ENCODE data around the gene DGKI. TPM values are rescaled to one million over a fixed set of nuclear protein-coding genes. Genes with fewer than 3 reads are reported as not detected.

DGKI gene
- total and polyA plus RNA-seq, 4 donors: 0.01 to 0.37 (median 0.31) TPM

GRCh38 chr7:137488038-137488437, 358.7 kb downstream of the DGKI start:
- no peaks in the 10 kb centered on the region for H3K9me3 ChIP-seq (ENCODE audit: control insufficient read depth in 4 of 4, low read length in 3 of 4)
- TF ChIP-seq FOXA1 (IDR thresholded peaks at IDR 0.05) (no peak), TAF1 (conservative IDR thresholded peaks at IDR 0.05) (no peak), RAD21 (IDR thresholded peaks at IDR 0.05) (no peak), CTCF (IDR thresholded peaks at IDR 0.05; ENCODE audit: low read depth, low read length, missing input control) (no peak), RXRA (IDR thresholded peaks at IDR 0.05) (no peak), REST (IDR thresholded peaks at IDR 0.05) (no peak), HNF4A (conservative IDR thresholded peaks at IDR 0.05) (no peak), HNF4G (IDR thresholded peaks at IDR 0.05) (no peak), EGR1 (IDR thresholded peaks at IDR 0.05; ENCODE audit: low read depth in 2 of 2) (no peak), GABPA (IDR thresholded peaks at IDR 0.05 in 1 of 2, conservative IDR thresholded peaks at IDR 0.05 in 1 of 2) (no peak), JUND (IDR thresholded peaks at IDR 0.05) (no peak), YY1 (IDR thresholded peaks at IDR 0.05) (no peak), ATF3 (IDR thresholded peaks at IDR 0.05) (no peak), NR2F2 (IDR thresholded peaks at IDR 0.05) (no peak), ZBTB33 (IDR thresholded peaks at IDR 0.05) (no peak), MAX (IDR thresholded peaks at IDR 0.05) (no peak)
- 70% methylated on average over 1 of the region's 1 CpG for WGBS
- H3K27me3 ChIP-seq (ENCODE audit: control insufficient read depth in 4 of 4, insufficient read depth in 4 of 4, low read length in 3 of 4): no peaks in the 10 kb centered on the region
- H3K9ac ChIP-seq (ENCODE audit: low read depth in 1 of 2, low read length in 2 of 2): no peak overlapping the region
- H3K36me3 ChIP-seq (ENCODE audit: control insufficient read depth in 4 of 4, insufficient read depth in 3 of 4, low read depth in 1 of 4, low read length in 3 of 4): no peaks in the 10 kb centered on the region
- H3K4me1 ChIP-seq (ENCODE audit: control insufficient read depth in 4 of 4, insufficient read depth in 4 of 4, low read length in 3 of 4): no peaks in the 10 kb centered on the region
- no peak overlapping the region for H3K4me3 ChIP-seq (ENCODE audit: low read depth in 1 of 3, low read length in 3 of 3)
- H3K27ac ChIP-seq (ENCODE audit: low read depth in 1 of 2, low read length in 2 of 2): no peak overlapping the region
- no peak for DNase-seq (ENCODE audit: low spot score)

GRCh38 chr7:137485818-137486217, 361.0 kb downstream of the DGKI start:
- Histone ChIP-seq H3K27me3 (ENCODE audit: control insufficient read depth in 4 of 4, insufficient read depth in 4 of 4, low read length in 3 of 4) (peaks cover 0 to 4% (median 0%) of the 10 kb centered on the region in 4 donors), H3K9ac (ENCODE audit: low read depth in 1 of 2, low read length in 2 of 2) (no peak overlapping the region), H3K9me3 (ENCODE audit: control insufficient read depth in 4 of 4, low read length in 3 of 4) (peaks cover 0 to 3% (median 0%) of the 10 kb centered on the region in 4 donors), H3K36me3 (ENCODE audit: control insufficient read depth in 4 of 4, insufficient read depth in 3 of 4, low read depth in 1 of 4, low read length in 3 of 4) (no peaks in the 10 kb centered on the region), H3K4me1 (ENCODE audit: control insufficient read depth in 4 of 4, insufficient read depth in 4 of 4, low read length in 3 of 4) (no peaks in the 10 kb centered on the region), H3K4me3 (ENCODE audit: low read depth in 1 of 3, low read length in 3 of 3) (no peak overlapping the region), H3K27ac (ENCODE audit: low read depth in 1 of 2, low read length in 2 of 2) (no peak overlapping the region)
- DNase-seq (ENCODE audit: low spot score): no peak
- WGBS: 48% methylated on average over 2 of the region's 2 CpGs
- TF ChIP-seq RAD21 (IDR thresholded peaks at IDR 0.05) (no peak), CTCF (IDR thresholded peaks at IDR 0.05; ENCODE audit: low read depth, low read length, missing input control) (no peak), NR2F2 (IDR thresholded peaks at IDR 0.05) (no peak), FOXA2 (IDR thresholded peaks at IDR 0.05) (no peak), HNF4G (IDR thresholded peaks at IDR 0.05) (no peak), RXRA (IDR thresholded peaks at IDR 0.05) (no peak), ATF3 (IDR thresholded peaks at IDR 0.05) (no peak), GABPA (IDR thresholded peaks at IDR 0.05 in 1 of 2, conservative IDR thresholded peaks at IDR 0.05 in 1 of 2) (no peak), EGR1 (IDR thresholded peaks at IDR 0.05; ENCODE audit: low read depth in 2 of 2) (no peak), FOXA1 (IDR thresholded peaks at IDR 0.05) (no peak), ZBTB33 (IDR thresholded peaks at IDR 0.05) (no peak), YY1 (IDR thresholded peaks at IDR 0.05) (no peak), SP1 (IDR thresholded peaks at IDR 0.05) (no peak), HNF4A (conservative IDR thresholded peaks at IDR 0.05) (no peak), TAF1 (conservative IDR thresholded peaks at IDR 0.05) (no peak)
